ENCODE data around the gene DFFA.
A peak's percentile ranks its signal among the peaks of the same experiment; 100 is the strongest.
"Not testable (repeated sequence)": the region's sequence is repeated elsewhere in the genome, so short reads cannot be mapped to it uniquely, and the experiment has no call there.

The DFFA gene

DNA sequence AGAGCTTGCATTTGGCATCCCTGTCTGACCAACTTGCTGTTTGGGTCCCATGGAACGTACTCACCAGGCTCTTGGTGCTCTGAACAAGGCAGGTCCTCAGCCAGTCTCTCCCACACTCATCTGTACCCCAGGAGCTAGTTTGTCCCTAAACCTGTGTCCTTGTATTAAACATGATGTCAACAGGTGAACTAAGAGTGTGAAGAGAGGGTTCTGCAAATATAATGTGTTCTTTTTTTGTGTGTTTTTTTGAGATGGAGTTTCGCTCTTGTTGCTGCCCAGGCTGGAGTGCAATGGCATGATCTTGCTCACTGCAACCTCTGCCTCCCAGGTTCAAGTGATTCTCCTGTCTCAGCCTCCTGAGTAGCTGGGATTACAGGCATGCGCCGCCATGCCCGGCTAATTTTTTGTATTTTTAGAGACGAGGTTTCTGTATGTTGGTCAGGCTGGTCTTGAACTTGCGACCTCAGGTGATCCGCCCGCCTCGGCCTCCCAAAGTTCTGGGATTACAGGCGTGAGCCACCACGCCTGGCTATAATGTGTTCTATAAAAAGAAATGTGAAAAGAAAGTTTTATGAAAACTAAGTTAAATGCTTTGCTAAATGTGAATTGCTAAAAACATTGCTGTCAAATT lies 33.8 kb upstream of the DFFA start:
- not testable (repeated sequence) for DNase-seq (ENCODE audit: low read depth)

DNA sequence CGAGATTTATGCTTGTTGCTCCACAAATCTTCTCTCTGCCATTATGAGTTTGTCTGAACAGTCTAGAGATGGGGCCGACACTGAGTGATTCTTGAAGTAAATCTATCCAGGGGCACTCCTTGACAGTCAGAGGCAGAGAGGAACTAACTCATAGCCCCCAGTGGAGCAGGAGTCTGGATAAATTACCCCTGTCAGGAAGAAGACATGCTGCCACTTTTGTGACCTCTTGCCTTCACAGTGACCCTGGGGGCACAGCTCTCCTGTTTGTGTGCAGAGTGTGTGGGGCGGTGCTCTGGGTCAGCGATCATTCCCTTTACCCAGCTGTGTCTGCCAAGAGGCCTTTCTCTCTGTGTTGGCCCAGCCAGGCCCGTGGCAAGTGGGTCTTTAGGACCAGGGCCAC lies 31.9 kb upstream of the DFFA start:
- no peak for DNase-seq (ENCODE audit: low read depth)

DNA sequence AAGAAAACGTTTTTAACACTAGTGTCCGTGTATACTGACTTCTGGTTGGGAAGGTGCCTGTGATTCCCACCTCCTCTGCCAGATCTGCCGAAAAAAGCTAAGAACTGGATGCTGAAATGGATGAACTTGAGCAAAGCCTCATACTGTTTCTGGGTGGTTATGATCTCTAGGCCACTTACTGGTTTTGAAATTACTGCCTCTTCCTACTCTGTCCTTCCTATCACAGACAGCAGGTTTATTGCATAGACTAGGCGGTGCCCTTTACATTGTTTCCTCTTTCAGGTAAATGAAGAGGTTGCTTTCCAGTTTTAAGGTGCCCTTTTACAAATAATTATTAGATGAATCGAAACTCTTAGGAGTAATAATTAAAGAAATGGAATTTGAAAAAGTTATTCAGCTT lies 29.9 kb upstream of the DFFA start:
- no peak for DNase-seq (ENCODE audit: low read depth)

DNA sequence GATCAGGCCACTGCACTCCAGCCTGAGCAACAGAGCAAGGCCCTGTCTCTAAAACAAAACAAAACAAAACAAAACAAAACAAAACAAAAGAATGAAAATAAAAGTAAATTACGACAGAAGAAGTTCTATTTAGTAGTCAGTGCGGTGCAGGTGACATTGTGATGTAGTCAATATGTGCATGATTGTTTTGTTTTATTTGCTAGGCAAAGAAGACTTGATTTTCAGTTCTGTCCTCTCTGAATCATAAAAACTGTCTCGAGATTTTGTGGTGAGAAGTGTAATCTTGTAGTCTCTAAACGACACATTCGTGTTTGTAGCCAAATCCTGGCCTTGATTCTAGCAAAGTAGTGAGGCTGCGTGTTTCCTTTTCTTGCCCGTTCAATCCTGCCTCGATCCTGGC lies 25.9 kb upstream of the DFFA start:
- no peak for DNase-seq (ENCODE audit: low read depth)

DNA sequence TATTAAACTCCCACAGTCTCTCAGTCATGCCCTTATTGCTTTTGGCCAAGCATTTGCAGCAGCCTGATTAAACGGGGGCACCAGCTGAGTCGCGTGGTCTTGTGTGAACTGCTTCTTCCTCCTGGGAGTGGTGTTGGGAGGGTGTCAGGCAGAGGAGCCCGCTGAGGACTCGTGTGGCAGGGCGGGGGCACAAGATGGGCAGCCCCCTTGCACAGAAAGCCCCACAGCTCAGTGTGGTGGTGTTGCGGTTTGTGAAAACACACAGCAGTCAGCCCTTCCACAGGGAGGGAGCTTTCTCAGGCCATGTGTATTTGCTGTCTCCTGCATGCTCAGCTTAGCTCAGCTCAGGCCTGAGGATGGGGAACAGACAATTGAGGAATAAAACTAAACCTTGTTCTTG lies 24.8 kb upstream of the DFFA start:
- no peak for DNase-seq (ENCODE audit: low read depth)

DNA sequence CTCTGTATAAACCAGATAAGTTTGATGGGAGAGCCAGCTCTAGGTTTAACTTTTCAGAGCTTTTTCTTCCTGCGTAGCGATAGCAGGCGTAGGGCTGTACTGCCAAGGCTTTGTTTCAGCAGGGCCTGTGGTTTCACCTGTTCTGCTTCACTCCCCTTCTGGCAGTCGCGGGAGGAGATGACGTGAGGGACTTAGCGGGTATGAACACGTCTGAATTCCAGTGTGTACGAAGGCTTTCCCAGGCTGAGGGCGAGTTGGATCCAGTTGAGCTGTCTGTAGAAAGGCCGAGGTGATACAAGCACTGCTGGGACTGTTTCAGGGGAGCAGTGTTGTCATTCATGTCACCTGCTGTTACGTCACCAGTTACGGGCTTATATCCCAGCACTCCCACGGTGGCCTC lies 23.6 kb upstream of the DFFA start:
- DNase-seq (ENCODE audit: low read depth) = no peak

DNA sequence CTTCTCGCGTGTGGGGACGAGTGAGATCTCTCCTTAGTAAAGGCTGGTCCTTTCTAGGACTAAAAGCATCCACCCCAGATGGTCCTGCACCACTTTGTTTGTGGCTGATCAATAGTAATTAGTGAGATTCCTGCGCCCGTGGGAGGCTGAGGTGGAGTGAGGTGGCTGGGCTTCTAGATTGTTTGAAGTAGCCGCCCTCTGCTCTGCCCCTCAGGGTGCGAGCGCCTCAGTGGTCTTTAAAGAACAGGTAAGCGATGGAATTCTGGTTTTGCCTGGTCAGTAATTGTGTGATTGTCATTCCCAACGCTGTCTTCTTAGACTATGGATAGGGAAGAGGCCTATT lies 23.1 kb upstream of the DFFA start:
- DNase-seq (ENCODE audit: low read depth) = no peak

DNA sequence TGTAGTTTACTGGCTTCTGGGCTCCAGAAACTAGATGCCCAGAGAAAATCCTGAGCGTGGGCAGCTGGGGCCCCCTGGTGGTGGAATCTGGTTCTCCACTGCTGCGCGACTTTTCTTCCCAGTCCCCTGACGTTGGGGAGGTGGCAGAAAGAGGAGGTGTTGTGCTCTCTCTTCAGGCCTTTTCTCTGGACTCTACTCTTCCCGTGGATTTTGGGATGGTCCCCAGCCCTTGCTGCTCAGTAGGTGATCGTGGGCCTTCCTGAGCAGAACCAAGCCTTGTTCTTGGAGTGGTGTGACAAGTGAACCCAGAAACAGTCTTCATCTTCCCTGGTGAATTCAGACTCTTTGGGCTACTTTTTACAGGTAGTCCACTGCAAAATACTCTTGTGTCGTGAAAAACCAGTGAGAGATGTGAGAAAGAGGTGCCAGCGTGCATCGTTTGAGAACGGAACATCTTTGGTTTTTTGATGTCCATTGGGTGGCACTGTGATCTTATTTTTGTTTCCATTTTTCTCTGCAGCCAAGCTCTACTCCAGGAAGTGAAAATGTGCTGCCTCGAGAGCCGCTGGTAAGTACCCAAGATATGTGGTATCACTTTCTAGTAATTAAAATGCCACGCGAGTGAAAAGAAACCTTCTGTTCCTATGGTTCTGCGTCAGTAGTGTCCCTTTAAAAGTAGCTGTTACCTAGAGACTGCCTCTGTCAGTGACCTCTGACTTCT lies 22.6 kb upstream of the DFFA start:
- DNase-seq (ENCODE audit: low read depth) = no peak

DNA sequence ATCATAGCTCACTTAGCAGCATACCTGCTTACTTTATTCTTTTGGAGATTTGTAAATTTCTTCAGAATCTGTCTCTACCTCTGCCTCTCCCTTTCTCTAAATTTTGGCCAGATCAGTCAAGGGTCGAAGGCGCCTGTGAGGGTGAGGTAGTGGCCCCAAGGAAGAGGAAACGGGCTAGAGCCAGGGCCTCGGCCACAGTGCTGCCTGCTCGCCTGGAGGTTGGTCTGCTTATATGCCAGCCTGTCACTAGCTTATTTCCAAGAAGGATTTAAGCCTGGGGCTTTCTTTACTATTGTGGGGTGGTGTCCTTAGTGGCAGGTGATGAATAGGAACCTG lies 22.1 kb upstream of the DFFA start:
- DNase-seq (ENCODE audit: low read depth) = no peak

DNA sequence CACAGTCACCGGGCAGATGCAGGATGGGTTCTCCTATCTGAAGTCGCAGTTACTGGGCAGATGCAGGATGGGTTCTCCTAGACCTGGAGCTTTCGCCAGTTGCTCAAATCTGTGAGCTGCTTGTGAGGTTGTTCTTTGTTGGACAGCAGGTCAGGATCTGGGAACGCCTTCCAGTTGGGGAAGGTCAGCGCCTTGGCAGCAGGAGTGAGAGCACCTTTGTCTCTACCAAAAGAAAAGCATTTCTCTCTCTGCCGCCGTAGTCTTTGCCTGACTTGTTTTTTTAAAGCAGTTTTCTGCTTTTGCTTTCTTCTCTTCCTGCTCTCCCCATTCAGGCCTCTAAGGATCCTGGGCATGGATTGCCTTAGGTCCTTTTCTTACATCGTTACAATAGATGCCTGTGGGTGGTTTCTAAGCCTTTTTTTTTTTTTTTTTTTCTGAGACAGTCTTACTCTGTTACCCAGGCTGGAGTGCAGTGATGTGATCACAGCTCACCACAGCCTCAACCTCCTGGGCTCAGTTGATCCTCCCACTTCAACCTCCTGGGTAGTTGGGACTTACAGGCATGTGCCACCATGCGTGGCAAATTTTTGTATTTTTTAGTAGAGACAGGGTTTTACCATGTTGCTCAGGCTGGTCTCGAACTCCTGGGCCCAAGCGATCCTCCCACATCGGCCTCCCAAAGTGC lies 18.1 kb upstream of the DFFA start:
- no peak for DNase-seq (ENCODE audit: low read depth)

DNA sequence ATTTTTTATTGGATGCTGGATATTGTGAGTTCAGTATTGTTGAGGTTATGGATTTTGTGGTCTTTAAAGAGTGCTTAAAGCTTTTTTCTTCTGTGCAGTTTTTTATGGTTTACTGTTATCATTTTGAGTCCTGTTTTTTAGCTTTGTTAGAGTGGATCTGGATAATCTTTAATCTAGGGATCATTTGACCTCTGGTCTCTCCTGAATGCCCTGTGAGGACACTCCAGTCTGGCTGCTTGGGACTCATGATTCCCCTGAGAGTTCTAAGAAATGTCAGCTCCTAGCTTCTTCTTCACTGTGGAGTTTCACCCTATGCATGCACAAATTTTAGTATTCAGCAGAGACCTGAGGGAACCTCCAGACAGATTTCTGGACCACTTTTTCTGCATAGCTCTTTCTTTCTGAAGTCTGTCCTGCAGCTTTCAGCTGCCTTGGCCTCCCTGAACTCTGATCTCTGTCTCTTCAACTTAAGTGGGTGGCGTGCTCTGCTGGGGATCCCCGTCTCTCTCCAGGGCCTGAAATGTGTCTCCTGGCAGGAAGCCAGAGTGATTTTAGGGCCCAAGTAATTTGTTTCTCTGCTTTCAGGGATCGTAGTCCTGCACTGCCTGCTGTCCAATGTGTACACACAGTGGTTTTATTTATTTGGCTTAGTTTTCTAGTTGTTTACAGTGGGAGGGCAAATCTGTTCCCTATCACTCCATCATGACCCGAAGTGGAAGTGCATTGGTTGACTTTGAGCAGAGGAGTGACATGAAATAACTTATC lies 17.1 kb upstream of the DFFA start:
- DNase-seq (ENCODE audit: low read depth) = no peak

DNA sequence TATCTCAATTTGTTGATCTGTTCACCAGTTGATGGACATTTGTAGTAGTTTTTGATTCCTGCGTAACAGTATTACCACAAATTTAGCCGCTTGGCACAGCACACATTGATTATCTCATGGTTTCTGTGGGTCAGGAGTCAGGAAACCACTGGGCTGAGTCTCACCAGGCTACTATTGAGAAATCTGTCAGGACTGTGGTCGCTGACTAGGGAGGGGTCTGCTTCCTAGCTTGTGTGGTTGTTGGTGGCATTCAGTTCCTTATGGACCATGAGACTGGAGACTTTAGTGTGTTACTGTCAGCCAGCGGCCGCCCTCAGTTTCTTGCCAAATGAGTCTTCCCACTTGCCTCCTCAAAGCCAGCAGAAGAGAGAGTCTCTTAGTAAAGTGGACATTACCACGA lies 12.2 kb upstream of the DFFA start:
- no peak for DNase-seq (ENCODE audit: low read depth)

DNA sequence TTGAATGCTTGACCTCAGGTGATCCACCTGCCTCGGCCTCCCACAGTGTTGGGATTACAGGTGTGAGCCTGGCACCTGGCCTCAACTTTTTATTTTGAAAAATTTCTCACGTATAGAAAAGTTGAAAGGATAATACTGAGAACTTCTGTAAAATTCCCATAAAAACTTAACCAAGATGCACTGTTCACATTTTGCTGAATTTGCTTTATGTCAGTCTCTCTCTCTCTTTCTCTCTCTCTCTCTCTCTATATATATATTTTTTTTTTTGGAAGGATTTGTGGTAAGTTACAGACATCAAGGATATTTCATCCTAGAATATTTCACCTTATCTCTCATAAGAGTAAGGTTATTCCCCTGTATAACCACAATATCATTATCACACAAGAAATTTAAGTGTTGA lies 8.3 kb upstream of the DFFA start:
- DNase-seq (ENCODE audit: low read depth) = no peak

DNA sequence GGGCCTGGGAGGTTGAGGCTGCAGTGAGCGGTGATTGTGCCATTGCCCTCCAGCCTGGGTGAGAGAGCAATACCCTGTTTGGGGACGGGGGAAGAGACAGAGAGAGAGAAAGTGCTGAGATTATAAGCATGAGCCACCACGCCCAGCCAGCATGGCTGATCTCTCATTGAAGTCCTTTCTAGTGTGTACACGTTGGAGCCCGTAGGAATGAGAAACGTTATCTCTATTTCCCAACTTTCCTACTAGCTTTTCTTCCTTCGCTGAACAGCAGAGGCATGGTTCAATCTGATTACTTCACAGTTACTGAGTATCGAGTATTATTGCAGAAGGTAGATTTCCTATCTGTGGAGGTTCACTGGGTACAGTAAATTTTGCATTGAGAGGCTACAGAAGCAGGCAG lies 7.0 kb upstream of the DFFA start:
- no peak for DNase-seq (ENCODE audit: low read depth)

DNA sequence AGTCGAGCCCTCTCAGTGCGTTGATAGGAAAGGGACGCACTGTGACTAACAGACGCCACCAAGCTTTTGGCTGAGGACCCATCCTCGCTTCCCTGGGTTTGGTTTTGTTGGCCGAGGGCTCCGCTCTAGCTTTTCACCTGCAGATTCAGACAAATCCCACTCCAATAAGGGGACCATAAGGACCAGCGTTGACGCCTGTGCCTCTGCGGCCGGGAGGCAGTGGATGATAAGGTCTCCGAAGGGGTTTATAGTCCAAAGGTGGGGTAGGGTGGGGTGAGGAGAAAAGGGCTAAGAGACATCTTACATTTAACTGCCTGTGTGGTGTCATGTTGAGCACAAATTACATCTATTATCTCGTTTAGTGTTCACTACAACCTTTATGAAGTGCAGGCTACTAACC lies 3.2 kb upstream of the DFFA start:
- no peak for DNase-seq (ENCODE audit: low read depth)

DNA sequence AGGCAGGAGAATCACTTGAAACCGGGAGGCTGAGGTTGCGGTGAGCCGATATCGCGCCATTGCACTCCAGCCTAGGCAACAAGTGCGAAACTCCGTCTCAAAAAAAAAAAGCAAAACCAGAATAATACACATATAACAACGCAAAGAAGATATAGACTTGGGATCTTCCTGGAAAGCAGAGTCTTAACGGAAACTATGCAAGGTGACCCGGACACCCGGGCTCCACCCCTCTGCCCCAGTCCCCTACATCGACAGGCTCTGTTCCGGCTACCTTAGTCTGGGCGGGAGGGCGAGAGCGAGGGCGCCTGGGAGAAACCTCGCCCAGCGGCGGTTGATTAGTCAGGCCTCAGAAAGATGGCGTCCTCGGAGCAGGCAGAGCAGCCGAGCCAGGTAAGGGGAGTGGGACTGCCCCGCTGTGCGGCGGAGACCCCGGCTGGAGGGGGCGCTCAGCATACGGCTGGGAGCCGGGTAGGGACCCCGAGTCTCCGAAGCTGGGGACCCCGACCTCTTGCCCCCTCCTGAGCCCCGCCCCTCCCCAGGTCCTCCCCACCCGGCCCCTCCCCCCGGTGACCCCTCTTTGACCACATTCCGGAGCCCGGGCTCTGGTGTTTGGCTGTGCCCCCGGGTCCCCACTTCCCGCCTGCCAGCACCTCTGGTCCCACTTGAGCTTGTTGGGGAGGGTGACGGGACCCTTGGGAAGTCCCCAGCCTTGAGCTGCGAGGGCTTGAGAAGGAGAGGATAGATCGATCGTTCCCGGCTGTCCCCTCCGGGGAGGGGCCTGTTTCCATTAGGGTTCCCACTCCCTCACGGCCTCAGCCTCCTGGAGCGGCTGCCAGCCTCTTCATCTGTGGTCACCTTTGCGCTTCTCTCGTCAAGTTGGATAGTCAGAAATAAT lies 2.5 kb upstream of the DFFA start, which contains the start of gene PEX14:
PEX14 (plus strand) TSS at position 338 of the 895 bp plus-strand sequence; CDS start at position 355, 17 bp downstream.
- peak; percentile 86 for DNase-seq (ENCODE audit: low read depth)

DNA sequence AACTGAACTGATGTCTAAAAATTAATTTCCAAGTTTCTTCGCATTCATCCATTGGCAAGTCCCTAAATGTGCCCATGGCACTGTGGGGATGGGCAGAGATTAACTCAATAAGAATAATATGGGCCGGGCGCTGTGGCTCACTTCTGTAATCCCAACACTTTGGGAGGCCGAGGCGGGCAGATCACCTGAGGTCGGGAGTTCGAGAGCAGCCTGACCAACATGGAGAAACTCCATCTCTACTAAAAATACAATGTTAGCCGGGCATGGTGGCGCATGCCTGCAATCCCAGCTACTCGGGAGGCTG lies 1.9 kb upstream of the DFFA start:
- not testable (repeated sequence) for DNase-seq (ENCODE audit: low read depth)

DNA sequence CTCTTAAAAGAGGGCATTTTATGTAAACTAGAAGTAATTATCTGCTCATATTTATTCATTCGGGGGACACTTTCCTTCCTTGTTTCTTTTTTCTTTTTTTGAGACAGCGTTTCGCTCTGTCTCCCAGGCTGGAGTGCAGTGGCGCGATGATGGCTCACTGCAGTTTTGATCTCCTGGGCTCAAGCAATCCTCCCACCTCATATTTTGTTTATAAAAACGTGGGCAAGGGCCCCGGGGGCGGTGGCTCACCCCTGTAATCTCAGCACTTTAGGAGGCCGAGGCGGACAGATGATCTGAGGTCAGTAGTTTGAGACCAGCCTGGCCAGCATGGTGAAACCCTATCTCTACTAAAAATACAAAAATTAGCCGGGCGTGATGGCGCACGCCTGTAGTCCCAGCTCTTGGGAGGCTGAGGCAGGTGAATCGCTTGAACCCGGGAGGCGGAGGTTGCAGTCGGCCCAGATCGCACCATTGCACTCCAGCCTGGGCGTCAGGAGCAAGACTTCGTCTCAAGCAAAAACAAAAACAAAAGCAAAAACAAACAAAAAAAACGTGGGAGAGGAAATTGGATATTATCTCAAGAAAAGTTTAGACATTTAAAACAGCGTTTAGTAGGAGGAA lies 926 bp upstream of the DFFA start:
- DNase-seq (ENCODE audit: low read depth) = no peak

DNA sequence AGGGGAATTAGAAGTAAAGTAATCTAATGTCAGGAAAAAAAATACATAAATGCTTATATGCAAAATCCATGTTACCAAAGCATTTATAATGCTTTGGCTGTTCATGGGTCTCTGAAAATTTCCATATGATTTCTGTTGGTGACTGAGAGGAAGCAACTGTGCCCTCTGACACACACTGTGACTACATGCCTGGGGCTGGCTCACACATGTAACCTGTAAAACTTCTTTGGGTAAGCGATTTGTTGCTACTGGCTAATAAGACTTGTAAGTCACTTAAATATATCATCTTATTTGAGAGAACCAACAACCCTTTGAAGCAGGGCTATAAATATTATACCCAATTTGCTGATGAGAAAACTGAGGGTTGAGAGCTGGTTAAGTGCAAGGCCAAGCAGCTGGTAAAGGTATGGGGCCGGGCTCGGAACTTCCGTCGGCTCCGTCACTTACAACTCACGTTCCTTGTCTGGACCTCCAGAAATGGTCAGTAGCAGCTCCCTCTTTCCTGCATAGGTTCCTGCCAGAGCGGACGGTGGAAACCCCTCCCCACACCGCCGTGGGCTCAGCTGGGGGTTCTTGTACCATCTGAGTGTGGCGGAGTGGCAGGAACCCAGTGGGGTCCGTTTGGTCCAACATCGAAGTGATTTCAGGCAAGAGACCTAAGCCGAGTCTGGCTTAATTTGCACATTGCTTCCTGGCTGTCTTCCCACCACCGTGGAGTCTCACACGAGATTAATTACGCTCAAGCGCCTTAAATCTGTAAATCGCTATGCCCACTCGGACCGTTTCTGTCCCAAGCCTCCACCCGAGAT lies 714 bp downstream of the DFFA start:
- DNase-seq (ENCODE audit: low read depth) = no peak

DNA sequence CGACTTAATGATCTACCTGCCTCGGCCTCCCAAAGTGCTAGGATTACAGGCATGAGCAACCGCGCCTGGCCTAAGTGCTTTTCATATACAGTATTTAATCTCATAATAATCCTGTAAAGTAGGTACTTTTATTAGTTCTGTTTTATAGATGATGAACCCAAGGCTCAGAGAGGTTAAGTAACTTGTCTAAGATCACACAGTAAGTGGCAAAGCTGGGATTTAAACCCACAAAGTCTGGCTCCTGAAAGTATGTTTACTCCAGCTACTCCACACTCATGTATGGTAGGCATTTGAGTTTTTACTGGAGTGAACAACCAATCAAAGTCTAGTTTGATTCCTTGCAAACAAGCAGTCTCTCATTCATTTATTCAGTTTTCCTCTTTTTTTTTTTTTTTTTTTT lies 2.3 kb downstream of the DFFA start:
- no peak for DNase-seq (ENCODE audit: low read depth)

DNA sequence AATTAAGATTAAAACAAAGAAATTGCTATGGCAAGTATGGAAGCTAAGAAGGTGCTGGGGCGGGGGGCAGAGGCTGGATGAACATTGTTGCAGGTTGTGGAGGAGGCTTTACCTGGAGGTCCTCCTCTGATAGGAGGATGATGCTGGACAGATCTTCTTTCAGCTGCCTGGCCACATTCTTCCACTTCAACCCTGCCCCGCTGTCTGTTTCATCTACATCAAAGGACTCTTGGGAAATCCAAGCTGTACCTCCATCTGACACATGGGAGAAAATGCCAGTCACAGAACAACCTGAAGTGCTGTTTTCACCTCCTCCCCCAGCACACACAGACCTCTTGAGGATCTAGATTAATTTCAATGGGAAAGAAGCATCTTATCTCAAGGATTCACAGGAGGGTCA lies 5.3 kb downstream of the DFFA start:
- DNase-seq (ENCODE audit: low read depth) = no peak
